Natural killer cell (primary cell): ENCODE data around the gene IQGAP3. TPM values are rescaled to one million over a fixed set of nuclear protein-coding genes. Genes with fewer than 3 reads are reported as not detected.
A peak's percentile ranks its signal among the peaks of the same experiment; 100 is the strongest.

Source experiments
- ATAC-seq, 3 donors: fragments of 150-1000 bp in 2 of 3; fragments of 200-7000 bp in 1 of 3; cut with Tn5 transposase; 1 replicate in 1 of 3; 2 replicates in 2 of 3; pipeline ENCODE4 v1.10.0; 2021; ENCODE audit warnings: mild to moderate bottlenecking in 2 of 3, moderate library complexity in 2 of 3
- DNase-seq, 2 donors: peaks; one replicate each; pipeline versions ENCODE4 v3.0.0 to v3.0.0-alpha.2; 2013 to 2021; ENCODE audit warnings: mixed read lengths in 1 of 2
- H3K27ac ChIP-seq: one replicate; pipeline ENCODE4 v1.5.1; 2013; ENCODE audit warnings: mild to moderate bottlenecking, low read length
- H3K27me3 ChIP-seq: one replicate; pipeline ENCODE4 v1.6.1; 2013; ENCODE audit warnings: low read length; ENCODE audit not compliant: control insufficient read depth, insufficient read depth
- H3K36me3 ChIP-seq: one replicate; pipeline ENCODE4 v1.6.1; 2013; ENCODE audit warnings: low read length; ENCODE audit not compliant: control insufficient read depth, insufficient read depth
- H3K4me1 ChIP-seq: one replicate; pipeline ENCODE4 v1.6.1; 2013; ENCODE audit warnings: low read length; ENCODE audit not compliant: control insufficient read depth, insufficient read depth
- H3K4me3 ChIP-seq: one replicate; pipeline ENCODE4 v1.5.1; 2013; ENCODE audit warnings: low read length
- H3K9me3 ChIP-seq: one replicate; pipeline ENCODE4 v1.6.1; 2013; ENCODE audit warnings: low read length; ENCODE audit not compliant: control insufficient read depth, insufficient read depth
- H3K27ac Mint-ChIP-seq, 2 donors: one replicate each; pipeline ENCODE4 v1.8.0; 2022; ENCODE audit warnings: mild to moderate bottlenecking in 2 of 2, mixed read lengths in 2 of 2, moderate library complexity in 1 of 2
- H3K27me3 Mint-ChIP-seq, 2 donors: one replicate each; pipeline ENCODE4 v1.8.0; 2022; ENCODE audit warnings: low read depth in 2 of 2, mixed read lengths in 2 of 2
- H3K36me3 Mint-ChIP-seq: one replicate; pipeline ENCODE4 v1.8.0; 2022; ENCODE audit warnings: mixed read lengths
- H3K4me1 Mint-ChIP-seq, 2 donors: one replicate each; pipeline ENCODE4 v1.8.0; 2022; ENCODE audit warnings: mixed read lengths in 2 of 2
- H3K4me3 Mint-ChIP-seq: one replicate; pipeline ENCODE4 v1.8.0; 2022; ENCODE audit warnings: mild to moderate bottlenecking, moderate library complexity, mixed read lengths
- H3K9me3 Mint-ChIP-seq, 2 donors: one replicate each; pipeline ENCODE4 v1.8.0; 2022; ENCODE audit warnings: mixed read lengths in 2 of 2
- WGBS: methylation state at CpG from one replicate; pipeline ENCODE4 v1.1.7; 2013; ENCODE audit warnings: missing lambda C conversion rate; ENCODE audit not compliant: insufficient coverage; 5-methylcytosine and 5-hydroxymethylcytosine counted together
- intact Hi-C: fragments of 100-400 bp; cut with micrococcal nuclease; formaldehyde crosslinking; loops from one replicate; pipeline ENCODE4 v1.14.2; 2022
- total RNA-seq, 4 donors: library from RNA; stranded (reverse); fragments of 120-200 nt in 1 of 4; gene quantifications; one replicate each; pipeline versions ENCODE4 v1.2.3 to v1.2.4, GENCODE V29; 2013 to 2022
- TF ChIP-seq, protein P1 (sequence below): fragments of 200-600 bp; IDR thresholded peaks from one replicate; pipeline ENCODE4 v1.8.0; 2022; ENCODE audit warnings: antibody characterized with exemption

Gene IQGAP3
- total RNA-seq, 3 donors from 2014 or later (not counting 1 experiment from before 2014, with no cell fraction given): 0.08 to 0.21 (median 0.14) TPM

DNA sequence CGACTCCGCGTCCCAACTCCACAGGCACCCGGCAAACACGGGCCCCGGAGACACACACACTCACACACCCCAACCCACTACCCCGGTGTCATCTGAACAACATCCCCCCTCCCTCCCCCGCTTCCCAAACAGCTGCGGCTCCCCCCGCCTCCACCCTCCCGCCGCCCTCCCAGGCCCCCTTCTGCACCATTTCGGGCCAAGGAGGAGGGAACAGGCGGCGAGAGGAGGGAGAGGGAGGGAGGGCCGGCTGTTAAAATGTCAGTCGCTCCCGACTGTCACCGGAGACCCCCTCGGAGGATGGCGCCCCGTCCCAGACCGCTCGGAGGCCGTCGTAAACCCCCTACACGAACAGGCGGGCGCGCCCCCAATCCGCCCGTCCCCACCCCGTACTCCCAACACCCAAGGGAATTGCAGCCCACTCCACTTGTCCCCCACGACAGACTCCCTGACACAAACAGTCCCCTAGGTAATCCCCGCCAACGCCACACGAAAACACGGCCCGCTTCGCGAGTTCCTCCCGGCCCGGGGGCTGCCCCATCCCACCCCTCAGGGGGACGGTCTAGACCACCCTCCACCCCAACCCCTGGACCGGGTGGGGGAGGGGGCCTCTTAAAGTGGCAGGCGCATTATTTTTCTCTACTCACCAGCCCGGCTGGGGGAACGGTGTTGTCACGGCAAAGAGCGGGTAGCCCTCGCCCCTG, 72.4 kb downstream of the IQGAP3 start:
- Histone ChIP-seq H3K27ac (peak overlapping the region; percentile 98), H3K36me3 (peaks cover 3% of the 10 kb centered on the region), H3K4me3 (peak overlapping the region; percentile 93), H3K27me3 (no peaks in the 10 kb centered on the region), H3K4me1 (peaks cover 83% of the 10 kb centered on the region), H3K9me3 (no peaks in the 10 kb centered on the region)
- Mint-ChIP-seq H3K36me3 (no peaks in the 10 kb centered on the region), H3K27ac (peak overlapping the region; percentile 96 to 99), H3K27me3 (no peaks in the 10 kb centered on the region), H3K9me3 (no peaks in the 10 kb centered on the region), H3K4me1 (peaks cover 67 to 82% of the 10 kb centered on the region in 2 donors), H3K4me3 (peak overlapping the region; percentile 89)
- intact Hi-C loops: loop anchor here (1.0 to 5.0 kb wide), 4 partner anchors 11 to 163 kb away; partner anchors contain the start of genes CCT3 and TSACC
- DNase-seq (peak; percentile 56 to 66), ATAC-seq (no peak)
- TF ChIP-seq, protein P1, sequence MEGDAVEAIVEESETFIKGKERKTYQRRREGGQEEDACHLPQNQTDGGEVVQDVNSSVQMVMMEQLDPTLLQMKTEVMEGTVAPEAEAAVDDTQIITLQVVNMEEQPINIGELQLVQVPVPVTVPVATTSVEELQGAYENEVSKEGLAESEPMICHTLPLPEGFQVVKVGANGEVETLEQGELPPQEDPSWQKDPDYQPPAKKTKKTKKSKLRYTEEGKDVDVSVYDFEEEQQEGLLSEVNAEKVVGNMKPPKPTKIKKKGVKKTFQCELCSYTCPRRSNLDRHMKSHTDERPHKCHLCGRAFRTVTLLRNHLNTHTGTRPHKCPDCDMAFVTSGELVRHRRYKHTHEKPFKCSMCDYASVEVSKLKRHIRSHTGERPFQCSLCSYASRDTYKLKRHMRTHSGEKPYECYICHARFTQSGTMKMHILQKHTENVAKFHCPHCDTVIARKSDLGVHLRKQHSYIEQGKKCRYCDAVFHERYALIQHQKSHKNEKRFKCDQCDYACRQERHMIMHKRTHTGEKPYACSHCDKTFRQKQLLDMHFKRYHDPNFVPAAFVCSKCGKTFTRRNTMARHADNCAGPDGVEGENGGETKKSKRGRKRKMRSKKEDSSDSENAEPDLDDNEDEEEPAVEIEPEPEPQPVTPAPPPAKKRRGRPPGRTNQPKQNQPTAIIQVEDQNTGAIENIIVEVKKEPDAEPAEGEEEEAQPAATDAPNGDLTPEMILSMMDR: no peak
- WGBS: under 1% methylated on average over 46 of the region's 51 CpGs

DNA sequence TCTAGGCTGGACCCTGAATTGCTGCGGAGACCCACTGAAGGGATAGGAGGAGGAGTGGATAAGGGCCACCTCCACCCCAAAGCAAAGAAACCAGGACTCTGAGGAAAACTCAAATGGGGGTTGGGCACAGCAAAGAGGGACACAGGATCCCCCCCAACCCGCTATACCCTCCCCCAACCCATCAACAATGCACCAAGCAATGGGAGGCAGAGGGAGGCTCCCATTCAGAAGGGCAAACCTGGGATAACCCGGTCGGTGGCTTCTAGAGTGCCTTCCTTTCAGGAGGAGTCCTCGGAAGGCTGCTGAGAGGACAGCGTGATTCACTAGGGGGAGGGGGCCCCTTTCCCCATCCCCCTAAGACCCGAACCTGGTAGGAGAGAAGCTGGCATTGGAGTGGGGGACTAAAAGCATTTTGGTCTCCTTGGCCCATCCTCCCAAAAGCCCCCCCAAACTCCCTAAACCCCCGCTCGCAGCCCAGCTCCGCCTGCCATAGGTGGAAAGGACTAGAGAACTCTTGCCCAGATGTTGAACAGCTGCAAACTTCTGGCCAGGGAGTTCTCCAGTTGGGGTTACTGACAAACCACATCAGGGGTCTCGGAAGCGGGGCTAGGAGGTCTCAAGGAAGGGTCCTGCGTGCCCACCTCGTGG, 73.0 kb downstream of the IQGAP3 start:
- no peak for DNase-seq
- no peak for ATAC-seq
- WGBS: 0% methylated on average over 11 of the region's 14 CpGs
- peak overlapping the region; percentile 93 for H3K4me3 ChIP-seq
- H3K27me3 ChIP-seq: no peaks in the 10 kb centered on the region
- intact Hi-C loops: loop anchor here (1.0 kb wide), 1 partner anchor 10 kb away; no protein-coding TSS in a partner anchor
- H3K4me1 ChIP-seq: peaks cover 83% of the 10 kb centered on the region
- peak overlapping the region; percentile 26 for H3K27ac ChIP-seq
- peak overlapping the region; percentile 96 to 99 for H3K27ac Mint-ChIP-seq
- no peaks in the 10 kb centered on the region for H3K36me3 Mint-ChIP-seq
- H3K4me1 Mint-ChIP-seq: peaks cover 65 to 80% of the 10 kb centered on the region in 2 donors
- peaks cover 3% of the 10 kb centered on the region for H3K36me3 ChIP-seq
- peak overlapping the region; percentile 84 for H3K4me3 Mint-ChIP-seq
- no peaks in the 10 kb centered on the region for H3K27me3 Mint-ChIP-seq
- no peaks in the 10 kb centered on the region for H3K9me3 ChIP-seq
- TF ChIP-seq, protein P1: no peak
- H3K9me3 Mint-ChIP-seq: no peaks in the 10 kb centered on the region

DNA sequence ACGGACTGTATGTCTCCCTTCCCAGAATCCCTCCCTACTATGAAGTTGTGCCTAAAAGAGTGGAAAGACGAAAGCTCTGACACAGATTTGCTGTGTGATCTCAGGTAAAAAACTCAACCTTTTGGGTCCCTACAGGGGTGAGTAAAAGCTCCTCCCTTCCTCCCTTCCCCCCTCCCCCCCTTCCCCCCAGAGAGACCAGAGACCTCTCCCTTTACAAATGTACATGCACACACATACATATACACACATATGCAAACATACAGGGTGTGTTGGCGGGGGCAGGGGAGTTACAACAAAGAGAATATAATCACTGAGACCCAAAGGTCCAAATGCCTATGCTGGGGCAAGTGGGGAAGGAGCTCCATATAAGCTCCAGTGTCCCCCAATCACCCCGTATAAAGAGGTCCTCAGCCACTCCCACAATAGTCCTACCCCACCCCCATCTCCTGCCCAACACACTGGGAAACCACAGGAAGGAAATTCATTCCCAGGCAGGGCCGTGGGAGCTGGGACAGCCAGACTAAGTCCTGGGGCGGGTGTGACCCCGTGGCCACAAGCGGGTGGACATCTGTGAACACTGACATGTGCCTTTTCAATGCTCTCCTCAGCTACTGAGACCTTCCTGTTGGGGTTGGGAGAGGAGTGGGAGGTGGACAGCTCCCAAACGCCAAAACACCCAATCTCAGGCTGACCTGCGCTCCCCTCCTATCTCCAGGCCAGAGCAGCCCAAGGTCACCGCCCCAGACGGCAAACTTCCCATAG, 73.8 kb downstream of the IQGAP3 start:
- Histone ChIP-seq H3K4me3 (peak overlapping the region; percentile 93), H3K4me1 (peaks cover 83% of the 10 kb centered on the region), H3K27ac (peak overlapping the region; percentile 26), H3K27me3 (no peaks in the 10 kb centered on the region), H3K36me3 (peaks cover 3% of the 10 kb centered on the region), H3K9me3 (no peaks in the 10 kb centered on the region)
- 23% methylated on average over 8 of the region's 12 CpGs for WGBS
- no peaks in the 10 kb centered on the region for H3K27me3 Mint-ChIP-seq
- intact Hi-C loops: loop anchor here (1.0 kb wide), 1 partner anchor 9 kb away; no protein-coding TSS in a partner anchor
- no peaks in the 10 kb centered on the region for H3K9me3 Mint-ChIP-seq
- no peaks in the 10 kb centered on the region for H3K36me3 Mint-ChIP-seq
- H3K4me3 Mint-ChIP-seq: peak overlapping the region; percentile 84
- ATAC-seq: no peak
- TF ChIP-seq, protein P1: no peak
- H3K27ac Mint-ChIP-seq: peak overlapping the region; percentile 96 to 99
- peaks cover 64 to 80% of the 10 kb centered on the region in 2 donors for H3K4me1 Mint-ChIP-seq
- DNase-seq: no peak
